WTC11 (cell line): ENCODE data around the gene VCP. TPM values are rescaled to one million over a fixed set of nuclear protein-coding genes. Genes with fewer than 3 reads are reported as not detected.

Experiments
- ATAC-seq: fragments of 200-7000 bp; cut with Tn5 transposase; 2 replicates; pipeline ENCODE4 v1.10.0; 2021; ENCODE audit warnings: mild to moderate bottlenecking, moderate library complexity
- CTCF ChIA-PET: fragments of 300-600 bp; sonication (Branson Sonifier 250); formaldehyde crosslinking; loops from one replicate; lab custom pipeline; 2021; ENCODE audit warnings: antibody characterized with exemption; lab: Charles Lee
- POLR2A ChIA-PET: fragments of 350-600 bp; sonication (Branson Sonifier 250); formaldehyde crosslinking; loops from one replicate; lab custom pipeline; 2021; ENCODE audit warnings: antibody characterized with exemption; lab: Charles Lee
- DNase-seq: peaks from one replicate; pipeline ENCODE4 v3.0.0; 2021; ENCODE audit warnings: low spot score
- H3K27ac Mint-ChIP-seq: 2 replicates; pipeline ENCODE4 v1.8.0; 2021; ENCODE audit warnings: mixed read lengths
- H3K27me3 Mint-ChIP-seq: 2 replicates; pipeline ENCODE4 v1.8.0; 2021; ENCODE audit warnings: low read depth, mild to moderate bottlenecking, moderate library complexity, mixed read lengths
- H3K36me3 Mint-ChIP-seq: 2 replicates; pipeline ENCODE4 v1.8.0; 2021; ENCODE audit warnings: mixed read lengths
- H3K4me1 Mint-ChIP-seq: 2 replicates; pipeline ENCODE4 v1.8.0; 2022; ENCODE audit warnings: mixed read lengths
- H3K4me3 Mint-ChIP-seq: 2 replicates; pipeline ENCODE4 v1.8.0; 2021; ENCODE audit warnings: mild to moderate bottlenecking, moderate library complexity, mixed read lengths
- H3K9me3 Mint-ChIP-seq: 2 replicates; pipeline ENCODE4 v1.8.0; 2021; ENCODE audit warnings: mixed read lengths
- ATF3 ChIP-seq: sonication (generic); formaldehyde crosslinking; conservative IDR thresholded peaks from 2 replicates; pipeline ENCODE4 v1.8.1; 2022; ENCODE audit warnings: mild to moderate bottlenecking, missing genetic modification reagents
- CREB1 ChIP-seq: sonication (generic); formaldehyde crosslinking; IDR thresholded peaks from 2 replicates; pipeline ENCODE4 v1.8.0; 2023; ENCODE audit warnings: mild to moderate bottlenecking, missing genetic modification reagents
- E2F1 ChIP-seq: sonication (generic); formaldehyde crosslinking; IDR thresholded peaks from 2 replicates; pipeline ENCODE4 v1.8.0; 2022; ENCODE audit warnings: mild to moderate bottlenecking, missing genetic modification reagents
- ELF4 ChIP-seq: sonication (generic); formaldehyde crosslinking; IDR thresholded peaks from 2 replicates; pipeline ENCODE4 v1.8.1; 2022; ENCODE audit warnings: low read depth, mild to moderate bottlenecking, moderate library complexity, missing genetic modification reagents
- FOXK1 ChIP-seq: sonication (generic); formaldehyde crosslinking; IDR thresholded peaks from 2 replicates; pipeline ENCODE4 v1.8.0; 2022; ENCODE audit warnings: mild to moderate bottlenecking, moderate library complexity, missing genetic modification reagents
- GRHL2 ChIP-seq: fragments of 250-450 bp; sonication (Bioruptor Pico); IDR thresholded peaks from 2 replicates; pipeline ENCODE4 v1.8.0; 2022; ENCODE audit warnings: mild to moderate bottlenecking, moderate library complexity; ENCODE audit not compliant: insufficient replicate concordance, severe bottlenecking
- IRF1 ChIP-seq: sonication (generic); formaldehyde crosslinking; IDR thresholded peaks from 2 replicates; pipeline ENCODE4 v1.8.0; 2023; ENCODE audit warnings: missing genetic modification reagents
- IRF2 ChIP-seq: sonication (generic); formaldehyde crosslinking; IDR thresholded peaks from 2 replicates; pipeline ENCODE4 v1.8.0; 2022; ENCODE audit warnings: low read depth, missing genetic modification reagents, borderline replicate concordance
- JAZF1 ChIP-seq: fragments of 250-450 bp; sonication (Bioruptor Pico); IDR thresholded peaks from 2 replicates; pipeline ENCODE4 v1.9.0; 2021; ENCODE audit warnings: moderate library complexity, mild to moderate bottlenecking, inconsistent platforms
- NFATC4 ChIP-seq: fragments of 250-450 bp; sonication (Bioruptor Pico); IDR thresholded peaks from 2 replicates; pipeline ENCODE4 v1.9.0; 2021; ENCODE audit warnings: mild to moderate bottlenecking
- NFYB ChIP-seq: sonication (generic); formaldehyde crosslinking; conservative IDR thresholded peaks from 2 replicates; pipeline ENCODE4 v1.8.0; 2022; ENCODE audit warnings: low read depth, missing genetic modification reagents
- NR1H2 ChIP-seq: sonication (generic); formaldehyde crosslinking; IDR thresholded peaks from 2 replicates; pipeline ENCODE4 v1.9.0; 2021; ENCODE audit warnings: mild to moderate bottlenecking, moderate library complexity, missing genetic modification reagents
- OVOL2 ChIP-seq: fragments of 250-450 bp; sonication (Bioruptor Pico); IDR thresholded peaks from 2 replicates; pipeline ENCODE4 v1.9.0; 2021; ENCODE audit warnings: mild to moderate bottlenecking, borderline replicate concordance
- SMAD4 ChIP-seq: sonication (generic); formaldehyde crosslinking; IDR thresholded peaks from 2 replicates; pipeline ENCODE4 v1.8.0; 2022; ENCODE audit warnings: mild to moderate bottlenecking, missing genetic modification reagents
- SOX15 ChIP-seq: fragments of 250-450 bp; sonication (Bioruptor Pico); IDR thresholded peaks from 2 replicates; pipeline ENCODE4 v1.9.0; 2021; ENCODE audit warnings: mild to moderate bottlenecking
- ZSCAN18 ChIP-seq: fragments of 250-450 bp; sonication (Bioruptor Pico); IDR thresholded peaks from 2 replicates; pipeline ENCODE4 v2.1.2; 2022; ENCODE audit warnings: mild to moderate bottlenecking, moderate library complexity
- total RNA-seq: library from RNA; stranded (reverse); gene quantifications from 3 replicates; pipeline ENCODE4 v1.2.3, GENCODE V29; 2021
- TF ChIP-seq, protein P1 (sequence below): sonication (generic); formaldehyde crosslinking; conservative IDR thresholded peaks from 2 replicates; pipeline ENCODE4 v1.8.1; 2023; ENCODE audit warnings: mild to moderate bottlenecking, low read depth, missing genetic modification reagents, moderate library complexity
- TF ChIP-seq, protein P2 (sequence below): fragments of 250-450 bp; sonication (Bioruptor Pico); IDR thresholded peaks from 2 replicates; pipeline ENCODE4 v1.9.0; 2021; ENCODE audit warnings: moderate library complexity, mild to moderate bottlenecking, inconsistent platforms, borderline replicate concordance
- TF ChIP-seq, protein P3 (sequence below): sonication (generic); formaldehyde crosslinking; IDR thresholded peaks from 2 replicates; pipeline ENCODE4 v1.8.0; 2022; ENCODE audit warnings: mild to moderate bottlenecking, missing genetic modification reagents
- TF ChIP-seq, protein P4 (sequence below): sonication (generic); formaldehyde crosslinking; IDR thresholded peaks from 2 replicates; pipeline ENCODE4 v1.8.1; 2023; ENCODE audit warnings: mild to moderate bottlenecking, moderate library complexity, missing genetic modification reagents
- TF ChIP-seq, protein P5 (sequence below): sonication (generic); formaldehyde crosslinking; IDR thresholded peaks from 2 replicates; pipeline ENCODE4 v1.8.1; 2023; ENCODE audit warnings: mild to moderate bottlenecking, missing genetic modification reagents, moderate library complexity

Gene VCP
- total RNA-seq, 1 experiment from 2014 or later = 386 TPM

- TF ChIP-seq IRF1 (CRISPR knock-in tag) = peak; percentile 20; the same call in 1 of the 2 replicates
- no peak for TF ChIP-seq GRHL2 (CRISPR knock-in tag)
- no peak for TF ChIP-seq E2F1 (CRISPR knock-in tag)
- TF ChIP-seq, protein P1, sequence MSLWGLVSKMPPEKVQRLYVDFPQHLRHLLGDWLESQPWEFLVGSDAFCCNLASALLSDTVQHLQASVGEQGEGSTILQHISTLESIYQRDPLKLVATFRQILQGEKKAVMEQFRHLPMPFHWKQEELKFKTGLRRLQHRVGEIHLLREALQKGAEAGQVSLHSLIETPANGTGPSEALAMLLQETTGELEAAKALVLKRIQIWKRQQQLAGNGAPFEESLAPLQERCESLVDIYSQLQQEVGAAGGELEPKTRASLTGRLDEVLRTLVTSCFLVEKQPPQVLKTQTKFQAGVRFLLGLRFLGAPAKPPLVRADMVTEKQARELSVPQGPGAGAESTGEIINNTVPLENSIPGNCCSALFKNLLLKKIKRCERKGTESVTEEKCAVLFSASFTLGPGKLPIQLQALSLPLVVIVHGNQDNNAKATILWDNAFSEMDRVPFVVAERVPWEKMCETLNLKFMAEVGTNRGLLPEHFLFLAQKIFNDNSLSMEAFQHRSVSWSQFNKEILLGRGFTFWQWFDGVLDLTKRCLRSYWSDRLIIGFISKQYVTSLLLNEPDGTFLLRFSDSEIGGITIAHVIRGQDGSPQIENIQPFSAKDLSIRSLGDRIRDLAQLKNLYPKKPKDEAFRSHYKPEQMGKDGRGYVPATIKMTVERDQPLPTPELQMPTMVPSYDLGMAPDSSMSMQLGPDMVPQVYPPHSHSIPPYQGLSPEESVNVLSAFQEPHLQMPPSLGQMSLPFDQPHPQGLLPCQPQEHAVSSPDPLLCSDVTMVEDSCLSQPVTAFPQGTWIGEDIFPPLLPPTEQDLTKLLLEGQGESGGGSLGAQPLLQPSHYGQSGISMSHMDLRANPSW (CRISPR knock-in tag) = no peak
- TF ChIP-seq, protein P2, sequence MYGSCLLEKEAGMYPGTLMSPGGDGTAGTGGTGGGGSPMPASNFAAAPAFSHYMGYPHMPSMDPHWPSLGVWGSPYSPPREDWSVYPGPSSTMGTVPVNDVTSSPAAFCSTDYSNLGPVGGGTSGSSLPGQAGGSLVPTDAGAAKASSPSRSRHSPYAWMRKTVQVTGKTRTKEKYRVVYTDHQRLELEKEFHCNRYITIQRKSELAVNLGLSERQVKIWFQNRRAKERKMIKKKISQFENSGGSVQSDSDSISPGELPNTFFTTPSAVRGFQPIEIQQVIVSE (CRISPR knock-in tag) = no peak
- no peak for TF ChIP-seq NR1H2 (CRISPR knock-in tag)
- no peak for TF ChIP-seq OVOL2 (CRISPR knock-in tag)
- no peak for TF ChIP-seq SMAD4 (CRISPR knock-in tag)
- TF ChIP-seq, protein P3, sequence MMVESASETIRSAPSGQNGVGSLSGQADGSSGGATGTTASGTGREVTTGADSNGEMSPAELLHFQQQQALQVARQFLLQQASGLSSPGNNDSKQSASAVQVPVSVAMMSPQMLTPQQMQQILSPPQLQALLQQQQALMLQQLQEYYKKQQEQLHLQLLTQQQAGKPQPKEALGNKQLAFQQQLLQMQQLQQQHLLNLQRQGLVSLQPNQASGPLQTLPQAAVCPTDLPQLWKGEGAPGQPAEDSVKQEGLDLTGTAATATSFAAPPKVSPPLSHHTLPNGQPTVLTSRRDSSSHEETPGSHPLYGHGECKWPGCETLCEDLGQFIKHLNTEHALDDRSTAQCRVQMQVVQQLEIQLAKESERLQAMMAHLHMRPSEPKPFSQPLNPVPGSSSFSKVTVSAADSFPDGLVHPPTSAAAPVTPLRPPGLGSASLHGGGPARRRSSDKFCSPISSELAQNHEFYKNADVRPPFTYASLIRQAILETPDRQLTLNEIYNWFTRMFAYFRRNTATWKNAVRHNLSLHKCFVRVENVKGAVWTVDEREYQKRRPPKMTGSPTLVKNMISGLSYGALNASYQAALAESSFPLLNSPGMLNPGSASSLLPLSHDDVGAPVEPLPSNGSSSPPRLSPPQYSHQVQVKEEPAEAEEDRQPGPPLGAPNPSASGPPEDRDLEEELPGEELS = peak; percentile 29; the same call in 1 of the 2 replicates
- peak; percentile 48; the same call in 1 of the 2 replicates for TF ChIP-seq NFYB (CRISPR knock-in tag)
- no peak for TF ChIP-seq IRF2 (CRISPR knock-in tag)
These were observed 7.3 kb upstream of the VCP start, which contains the start of gene FANCG (continued) for GRCh38 chr9:35079426-35080341.

GRCh38 chr9:35079041-35079425 lies 6.6 kb upstream of the VCP start:
- Mint-ChIP-seq H3K4me1 (peaks cover 15% of the 10 kb centered on the region), H3K9me3 (no peaks in the 10 kb centered on the region), H3K4me3 (peak overlapping the region; percentile 92), H3K27ac (peak overlapping the region; percentile 78), H3K27me3 (no peaks in the 10 kb centered on the region), H3K36me3 (peaks cover 41% of the 10 kb centered on the region)
- DNase-seq (no peak), ATAC-seq (no peak)
- ChIA-PET CTCF (interaction anchor here (1.0 to 2.3 kb wide), 11 partner anchors 8 to 474 kb away, joined by 3 to 19 read pairs (median 7); partner anchors contain the start of genes UNC13B and VCP), POLR2A (interaction anchor here (0.9 to 2.4 kb wide), 8 partner anchors 8 to 90 kb away, joined by 3 to 18 read pairs (median 8); partner anchors contain the start of genes DNAJB5, PIGO and STOML2)
- TF ChIP-seq CREB1 (CRISPR knock-in tag) (no peak), FOXK1 (no peak), OVOL2 (CRISPR knock-in tag) (no peak), ZSCAN18 (CRISPR knock-in tag) (no peak), ATF3 (CRISPR knock-in tag) (no peak), SOX15 (no peak), JAZF1 (CRISPR knock-in tag) (no peak), NFATC4 (CRISPR knock-in tag) (no peak), ELF4 (CRISPR knock-in tag) (no peak)
- TF ChIP-seq, protein P4, sequence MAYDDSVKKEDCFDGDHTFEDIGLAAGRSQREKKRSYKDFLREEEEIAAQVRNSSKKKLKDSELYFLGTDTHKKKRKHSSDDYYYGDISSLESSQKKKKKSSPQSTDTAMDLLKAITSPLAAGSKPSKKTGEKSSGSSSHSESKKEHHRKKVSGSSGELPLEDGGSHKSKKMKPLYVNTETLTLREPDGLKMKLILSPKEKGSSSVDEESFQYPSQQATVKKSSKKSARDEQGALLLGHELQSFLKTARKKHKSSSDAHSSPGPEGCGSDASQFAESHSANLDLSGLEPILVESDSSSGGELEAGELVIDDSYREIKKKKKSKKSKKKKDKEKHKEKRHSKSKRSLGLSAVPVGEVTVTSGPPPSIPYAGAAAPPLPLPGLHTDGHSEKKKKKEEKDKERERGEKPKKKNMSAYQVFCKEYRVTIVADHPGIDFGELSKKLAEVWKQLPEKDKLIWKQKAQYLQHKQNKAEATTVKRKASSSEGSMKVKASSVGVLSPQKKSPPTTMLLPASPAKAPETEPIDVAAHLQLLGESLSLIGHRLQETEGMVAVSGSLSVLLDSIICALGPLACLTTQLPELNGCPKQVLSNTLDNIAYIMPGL (CRISPR knock-in tag) = no peak
- TF ChIP-seq, protein P5, sequence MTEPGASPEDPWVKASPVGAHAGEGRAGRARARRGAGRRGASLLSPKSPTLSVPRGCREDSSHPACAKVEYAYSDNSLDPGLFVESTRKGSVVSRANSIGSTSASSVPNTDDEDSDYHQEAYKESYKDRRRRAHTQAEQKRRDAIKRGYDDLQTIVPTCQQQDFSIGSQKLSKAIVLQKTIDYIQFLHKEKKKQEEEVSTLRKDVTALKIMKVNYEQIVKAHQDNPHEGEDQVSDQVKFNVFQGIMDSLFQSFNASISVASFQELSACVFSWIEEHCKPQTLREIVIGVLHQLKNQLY (CRISPR knock-in tag) = no peak
